SH-SY5Y (cell line): ENCODE measurements around the gene FCN2.

Experiments
- GATA2 ChIP-seq: IDR thresholded peaks from 2 replicates; pipeline ENCODE4 v1.6.1; 2011; ENCODE audit warnings: mild to moderate bottlenecking, low read depth, low read length
- GATA3 ChIP-seq: IDR thresholded peaks from 2 replicates; pipeline ENCODE4 v1.6.1; 2011; ENCODE audit warnings: low read depth, mild to moderate bottlenecking, low read length, moderate library complexity

DNA sequence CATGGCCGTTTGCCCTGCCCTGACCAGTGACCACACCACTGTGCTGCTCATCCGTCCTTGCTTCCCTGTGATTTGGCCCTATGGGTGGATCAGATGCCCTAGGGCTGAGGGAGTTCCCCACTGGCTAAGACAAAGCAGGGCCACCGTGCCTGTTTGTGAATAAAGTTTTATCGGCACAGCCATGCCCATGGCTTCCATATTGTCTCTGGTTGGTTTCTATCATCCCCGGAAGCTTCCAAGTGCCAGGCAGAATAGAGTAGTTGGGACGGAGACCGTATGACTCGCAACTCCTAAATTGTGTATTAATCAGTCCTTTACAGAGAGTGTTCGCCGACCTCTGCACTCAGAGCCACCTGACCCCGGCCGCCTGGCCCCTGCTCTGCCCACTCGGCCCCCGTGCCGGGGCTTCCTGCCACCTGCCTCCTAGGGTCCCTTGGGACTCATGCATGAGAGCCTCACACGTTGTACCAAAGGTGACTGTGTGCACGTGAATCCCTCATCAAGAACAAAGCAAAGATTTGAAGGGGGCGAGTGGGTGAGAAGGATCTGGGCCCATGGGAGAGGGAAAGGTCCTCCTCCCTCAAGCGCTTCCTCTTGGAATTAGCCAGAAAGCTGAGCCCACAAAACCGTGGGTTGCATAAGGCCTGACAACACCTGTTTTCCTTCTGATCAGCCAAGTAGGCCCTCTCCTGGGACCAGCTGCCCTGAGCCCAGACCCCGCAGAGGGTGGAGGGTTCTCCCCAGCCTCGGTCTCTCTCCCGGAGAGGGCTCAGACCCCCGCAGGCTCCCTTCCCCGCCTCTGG, 11.7 kb upstream of the FCN2 start:
- TF ChIP-seq GATA3 (no peak), GATA2 (no peak)
